Lower lobe of right lung (tissue), 2 donors: Measurements from ENCODE around the gene CLEC2B. TPM values are rescaled to one million over a fixed set of nuclear protein-coding genes. Genes with fewer than 3 reads are reported as not detected.
A peak's percentile ranks its signal among the peaks of the same experiment; 100 is the strongest.

Experiments
- ATAC-seq, 2 donors: fragments of 200-7000 bp; cut with Tn5 transposase; one replicate each; pipeline ENCODE4 v1.9.1; 2020 to 2022; ENCODE audit warnings: mild to moderate bottlenecking in 2 of 2, moderate library complexity in 2 of 2
- DNase-seq: peaks from one replicate; pipeline ENCODE4 v3.0.0-alpha.2; 2020
- H3K27ac ChIP-seq: fragments of 200-600 bp; one replicate; pipeline ENCODE4 v1.8.0; 2022
- H3K27me3 ChIP-seq: fragments of 200-600 bp; one replicate; pipeline ENCODE4 v1.8.0; 2022; ENCODE audit warnings: low read depth
- H3K36me3 ChIP-seq: fragments of 200-600 bp; one replicate; pipeline ENCODE4 v1.8.0; 2022; ENCODE audit warnings: mild to moderate bottlenecking
- H3K4me1 ChIP-seq: fragments of 200-600 bp; one replicate; pipeline ENCODE4 v1.8.0; 2022
- H3K4me3 ChIP-seq: fragments of 200-600 bp; one replicate; pipeline ENCODE4 v1.8.0; 2022; ENCODE audit warnings: mild to moderate bottlenecking
- H3K9me3 ChIP-seq: fragments of 200-600 bp; one replicate; pipeline ENCODE4 v1.8.0; 2022
- CTCF ChIP-seq: fragments of 200-600 bp; IDR thresholded peaks from one replicate; pipeline ENCODE4 v1.8.0; 2022; ENCODE audit warnings: antibody characterized with exemption, mild to moderate bottlenecking
- intact Hi-C: fragments of 100-400 bp; cut with DNase I; formaldehyde crosslinking; loops from one replicate; pipeline ENCODE4 v1.11.0; 2022
- long read RNA-seq: library from polyadenylated mRNA; unstranded; transcript quantifications from one replicate; pipeline ENCODE4 v2.0.0, GENCODE V29; 2021
- total RNA-seq: library from RNA; stranded (reverse); fragmentation: NEBNext Ultra II Directional; extraction: Animal tissue kit (Norgen Biotek cat#: 25700); gene quantifications from one replicate; pipeline ENCODE4 v1.2.1, GENCODE V29; 2021
- donor health status: DM: no; HTN: yes; CAD: no; lungs with severe emphysema.

CLEC2B gene
- total RNA-seq: 24.8 TPM
- long read RNA-seq, transcript CLEC2B-201 (5 exons, 1,700 nt): major isoform, 25 of 28 reads
- long read RNA-seq, partial matches to known transcripts: 0 of 28 reads
- long read RNA-seq, other reads (novel, unspliced or antisense): 1 of 28 reads

DNA sequence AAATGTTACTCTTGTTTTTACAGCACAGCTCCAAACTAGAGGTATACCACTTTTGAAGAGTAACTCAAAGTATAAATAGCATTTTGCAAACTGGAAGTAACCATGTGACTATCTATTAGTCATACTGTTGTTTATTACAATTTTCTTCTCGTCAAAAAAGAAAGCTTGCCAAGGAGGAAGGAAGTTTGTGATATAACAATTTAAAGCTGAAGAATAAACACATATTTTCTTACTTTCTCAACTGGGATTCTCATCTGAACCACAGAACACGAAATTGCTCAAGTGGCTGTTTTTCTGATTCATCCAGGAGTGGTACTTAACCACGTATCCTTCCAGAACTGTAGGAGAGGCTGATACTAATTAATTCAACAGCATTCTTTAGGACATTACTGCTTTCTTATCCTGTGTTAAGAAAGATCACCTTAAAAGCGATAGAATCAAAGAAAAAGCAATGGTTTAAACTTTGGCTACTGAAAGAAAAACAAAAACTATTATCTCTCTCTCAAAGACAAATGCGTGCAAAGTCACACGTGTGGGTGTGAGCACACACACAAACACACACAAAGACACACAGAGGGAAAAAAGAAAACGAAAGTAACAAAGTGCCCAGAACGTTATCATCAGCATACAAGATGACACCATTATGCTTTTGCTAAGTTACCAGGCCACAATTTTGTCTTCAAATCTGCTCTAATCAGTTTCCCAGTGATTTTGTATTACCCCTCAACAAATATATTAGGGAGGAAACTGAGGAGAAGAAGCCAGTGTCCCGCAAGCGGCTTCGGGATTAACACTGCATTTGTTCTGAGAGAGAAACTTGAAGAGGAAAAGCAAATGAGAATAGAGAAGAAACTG lies at the start of gene CLEC2B:
TSS of gene CLEC2B (minus strand) at position 48 of the 855 bp plus-strand sequence.
- DNase-seq: no peak
- peak within 1 kb of the TSS; percentile 91 for H3K27ac ChIP-seq
- H3K9me3 ChIP-seq: no peaks in the 10 kb centered on the region
- H3K36me3 ChIP-seq: no peaks in the 10 kb centered on the region
- TF ChIP-seq CTCF: no peak
- H3K4me3 ChIP-seq: peak within 1 kb of the TSS; percentile 61
- H3K4me1 ChIP-seq: peaks cover 7% of the 10 kb centered on the region
- ATAC-seq: peak; percentile 84 to 88
- H3K27me3 ChIP-seq: no peaks in the 10 kb centered on the region
- intact Hi-C loops: no loop called here

DNA sequence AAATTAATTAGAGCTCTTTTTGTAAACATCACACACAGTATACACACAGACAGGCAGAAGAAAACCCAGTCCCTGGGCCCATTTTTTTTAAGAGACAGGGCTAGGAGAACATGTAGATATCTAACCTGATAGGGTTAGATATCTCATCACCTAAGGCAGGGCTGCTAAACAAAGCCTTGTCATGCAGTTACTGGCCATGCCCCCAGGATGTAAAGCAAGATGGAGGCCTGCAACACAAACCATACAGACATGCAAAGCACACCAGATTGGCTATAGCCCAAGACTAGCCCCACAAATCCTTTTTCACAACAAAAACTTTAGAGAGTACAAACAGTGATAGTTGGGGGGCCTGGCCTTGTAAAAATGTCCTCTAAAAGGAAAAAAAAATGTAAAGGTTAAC lies 42.6 kb upstream of the CLEC2B start:
- no peak overlapping the region for H3K4me3 ChIP-seq
- no peaks in the 10 kb centered on the region for H3K36me3 ChIP-seq

GRCh38 chr12:9910716-9911421 lies 41.7 kb upstream of the CLEC2B start:
- Histone ChIP-seq H3K27me3 (no peaks in the 10 kb centered on the region), H3K4me3 (no peak overlapping the region), H3K4me1 (no peaks in the 10 kb centered on the region), H3K36me3 (no peaks in the 10 kb centered on the region), H3K9me3 (peaks cover 26% of the 10 kb centered on the region), H3K27ac (no peak overlapping the region)
- intact Hi-C loops: no loop called here
- TF ChIP-seq CTCF: no peak
- DNase-seq (no peak), ATAC-seq (no peak)

More for the DNA sequence above, 42.6 kb upstream of the CLEC2B start:
- Histone ChIP-seq H3K27me3 (no peaks in the 10 kb centered on the region), H3K27ac (no peak overlapping the region), H3K9me3 (peaks cover 26% of the 10 kb centered on the region), H3K4me1 (no peaks in the 10 kb centered on the region)
- DNase-seq (no peak), ATAC-seq (no peak)
- intact Hi-C loops: no loop called here
- no peak for TF ChIP-seq CTCF

GRCh38 chr12:9909724-9910123 lies 40.6 kb upstream of the CLEC2B start:
- no peak for TF ChIP-seq CTCF
- DNase-seq: no peak
- intact Hi-C loops: no loop called here
- ATAC-seq: no peak
- H3K4me1 ChIP-seq: no peaks in the 10 kb centered on the region
- H3K27me3 ChIP-seq: no peaks in the 10 kb centered on the region
- no peak overlapping the region for H3K27ac ChIP-seq
- H3K4me3 ChIP-seq: no peak overlapping the region
- H3K36me3 ChIP-seq: no peaks in the 10 kb centered on the region
- H3K9me3 ChIP-seq: peaks cover 26% of the 10 kb centered on the region

DNA sequence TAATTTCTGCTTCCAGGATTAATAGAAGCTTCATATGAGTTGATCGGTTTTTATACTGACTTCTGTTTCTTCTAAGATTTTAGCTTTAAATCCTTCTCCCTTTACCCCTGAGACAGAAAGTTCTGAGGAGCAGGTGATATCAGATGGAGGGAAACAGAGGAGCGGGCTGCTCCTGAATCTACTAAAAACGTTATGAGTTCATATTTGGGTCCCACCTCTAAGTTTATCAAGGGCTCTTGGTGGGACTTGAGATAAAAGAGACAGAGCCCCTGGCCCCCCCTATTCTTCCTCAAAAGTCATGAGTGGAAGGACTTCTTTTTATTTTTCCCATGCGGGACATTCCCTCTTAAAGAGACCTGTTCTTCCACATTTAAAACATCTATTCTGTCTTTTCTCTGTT lies 39.2 kb upstream of the CLEC2B start:
- Histone ChIP-seq H3K27me3 (no peaks in the 10 kb centered on the region), H3K36me3 (no peaks in the 10 kb centered on the region), H3K27ac (no peak overlapping the region), H3K4me3 (no peak overlapping the region), H3K9me3 (peaks cover 29% of the 10 kb centered on the region), H3K4me1 (no peaks in the 10 kb centered on the region)
- ATAC-seq (no peak), DNase-seq (no peak)
- intact Hi-C loops: no loop called here
- no peak for TF ChIP-seq CTCF
